ENCODE data around the gene SNCA.
A peak's percentile ranks its signal among the peaks of the same experiment; 100 is the strongest.

SNCA gene

GRCh38 chr4:89753601-89754066, 83.3 kb downstream of the SNCA start:
- TF ChIP-seq TOX (CRISPR knock-in tag; IDR thresholded peaks at IDR 0.05; ENCODE audit: borderline replicate concordance) (peak; percentile 91), ZNF8 (CRISPR knock-in tag; IDR thresholded peaks at IDR 0.05) (peak; percentile 48; the same call in 1 of the 2 replicates), ZFP3 (CRISPR knock-in tag; IDR thresholded peaks at IDR 0.05) (no peak), POU6F1 (CRISPR knock-in tag; IDR thresholded peaks at IDR 0.05; ENCODE audit: borderline replicate concordance, low read depth) (peak; percentile 96), TCF4 (CRISPR knock-in tag; IDR thresholded peaks at IDR 0.05; ENCODE audit: borderline replicate concordance) (peak; percentile 72), ZNF565 (CRISPR knock-in tag; conservative IDR thresholded peaks at IDR 0.05; ENCODE audit: low read depth) (0 out of 2 replicates have a peak, but pooled peaks have one; percentile 32), ESRRG (CRISPR knock-in tag; IDR thresholded peaks at IDR 0.05) (peak; percentile 54; the same call in 1 of the 2 replicates), ZC3H10 (CRISPR knock-in tag; IDR thresholded peaks at IDR 0.05) (peak; percentile 94), SNAI2 (CRISPR knock-in tag; IDR thresholded peaks at IDR 0.05) (peak; percentile 91), ISL1 (CRISPR knock-in tag; IDR thresholded peaks at IDR 0.05) (peak; percentile 98), OSR1 (CRISPR knock-in tag; IDR thresholded peaks at IDR 0.05) (no peak), CSDC2 (CRISPR knock-in tag; IDR thresholded peaks at IDR 0.05) (no peak), ARNTL (CRISPR knock-in tag; IDR thresholded peaks at IDR 0.05; ENCODE audit: borderline replicate concordance, low read depth) (no peak), PPARA (CRISPR knock-in tag; IDR thresholded peaks at IDR 0.05; ENCODE audit: borderline replicate concordance) (no peak), GLIS3 (CRISPR knock-in tag; IDR thresholded peaks at IDR 0.05) (no peak), RARB (CRISPR knock-in tag; IDR thresholded peaks at IDR 0.05) (peak; percentile 75; the same call in 1 of the 2 replicates), ZNF70 (CRISPR knock-in tag; IDR thresholded peaks at IDR 0.05) (no peak), BACH2 (CRISPR knock-in tag; IDR thresholded peaks at IDR 0.05; ENCODE audit: borderline replicate concordance) (no peak), ZFP30 (CRISPR knock-in tag; IDR thresholded peaks at IDR 0.05) (no peak)
- TF ChIP-seq, protein P1, sequence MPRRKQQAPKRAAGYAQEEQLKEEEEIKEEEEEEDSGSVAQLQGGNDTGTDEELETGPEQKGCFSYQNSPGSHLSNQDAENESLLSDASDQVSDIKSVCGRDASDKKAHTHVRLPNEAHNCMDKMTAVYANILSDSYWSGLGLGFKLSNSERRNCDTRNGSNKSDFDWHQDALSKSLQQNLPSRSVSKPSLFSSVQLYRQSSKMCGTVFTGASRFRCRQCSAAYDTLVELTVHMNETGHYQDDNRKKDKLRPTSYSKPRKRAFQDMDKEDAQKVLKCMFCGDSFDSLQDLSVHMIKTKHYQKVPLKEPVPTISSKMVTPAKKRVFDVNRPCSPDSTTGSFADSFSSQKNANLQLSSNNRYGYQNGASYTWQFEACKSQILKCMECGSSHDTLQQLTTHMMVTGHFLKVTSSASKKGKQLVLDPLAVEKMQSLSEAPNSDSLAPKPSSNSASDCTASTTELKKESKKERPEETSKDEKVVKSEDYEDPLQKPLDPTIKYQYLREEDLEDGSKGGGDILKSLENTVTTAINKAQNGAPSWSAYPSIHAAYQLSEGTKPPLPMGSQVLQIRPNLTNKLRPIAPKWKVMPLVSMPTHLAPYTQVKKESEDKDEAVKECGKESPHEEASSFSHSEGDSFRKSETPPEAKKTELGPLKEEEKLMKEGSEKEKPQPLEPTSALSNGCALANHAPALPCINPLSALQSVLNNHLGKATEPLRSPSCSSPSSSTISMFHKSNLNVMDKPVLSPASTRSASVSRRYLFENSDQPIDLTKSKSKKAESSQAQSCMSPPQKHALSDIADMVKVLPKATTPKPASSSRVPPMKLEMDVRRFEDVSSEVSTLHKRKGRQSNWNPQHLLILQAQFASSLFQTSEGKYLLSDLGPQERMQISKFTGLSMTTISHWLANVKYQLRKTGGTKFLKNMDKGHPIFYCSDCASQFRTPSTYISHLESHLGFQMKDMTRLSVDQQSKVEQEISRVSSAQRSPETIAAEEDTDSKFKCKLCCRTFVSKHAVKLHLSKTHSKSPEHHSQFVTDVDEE (CRISPR knock-in tag; IDR thresholded peaks at IDR 0.05), result peak; percentile 75
- TF ChIP-seq, protein P2, sequence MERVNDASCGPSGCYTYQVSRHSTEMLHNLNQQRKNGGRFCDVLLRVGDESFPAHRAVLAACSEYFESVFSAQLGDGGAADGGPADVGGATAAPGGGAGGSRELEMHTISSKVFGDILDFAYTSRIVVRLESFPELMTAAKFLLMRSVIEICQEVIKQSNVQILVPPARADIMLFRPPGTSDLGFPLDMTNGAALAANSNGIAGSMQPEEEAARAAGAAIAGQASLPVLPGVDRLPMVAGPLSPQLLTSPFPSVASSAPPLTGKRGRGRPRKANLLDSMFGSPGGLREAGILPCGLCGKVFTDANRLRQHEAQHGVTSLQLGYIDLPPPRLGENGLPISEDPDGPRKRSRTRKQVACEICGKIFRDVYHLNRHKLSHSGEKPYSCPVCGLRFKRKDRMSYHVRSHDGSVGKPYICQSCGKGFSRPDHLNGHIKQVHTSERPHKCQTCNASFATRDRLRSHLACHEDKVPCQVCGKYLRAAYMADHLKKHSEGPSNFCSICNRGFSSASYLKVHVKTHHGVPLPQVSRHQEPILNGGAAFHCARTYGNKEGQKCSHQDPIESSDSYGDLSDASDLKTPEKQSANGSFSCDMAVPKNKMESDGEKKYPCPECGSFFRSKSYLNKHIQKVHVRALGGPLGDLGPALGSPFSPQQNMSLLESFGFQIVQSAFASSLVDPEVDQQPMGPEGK (CRISPR knock-in tag; IDR thresholded peaks at IDR 0.05; ENCODE audit: borderline replicate concordance), result peak; percentile 92
- TF ChIP-seq, protein P3, sequence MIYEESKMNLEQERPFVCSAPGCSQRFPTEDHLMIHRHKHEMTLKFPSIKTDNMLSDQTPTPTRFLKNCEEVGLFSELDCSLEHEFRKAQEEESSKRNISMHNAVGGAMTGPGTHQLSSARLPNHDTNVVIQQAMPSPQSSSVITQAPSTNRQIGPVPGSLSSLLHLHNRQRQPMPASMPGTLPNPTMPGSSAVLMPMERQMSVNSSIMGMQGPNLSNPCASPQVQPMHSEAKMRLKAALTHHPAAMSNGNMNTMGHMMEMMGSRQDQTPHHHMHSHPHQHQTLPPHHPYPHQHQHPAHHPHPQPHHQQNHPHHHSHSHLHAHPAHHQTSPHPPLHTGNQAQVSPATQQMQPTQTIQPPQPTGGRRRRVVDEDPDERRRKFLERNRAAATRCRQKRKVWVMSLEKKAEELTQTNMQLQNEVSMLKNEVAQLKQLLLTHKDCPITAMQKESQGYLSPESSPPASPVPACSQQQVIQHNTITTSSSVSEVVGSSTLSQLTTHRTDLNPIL (CRISPR knock-in tag; IDR thresholded peaks at IDR 0.05; ENCODE audit: low read depth), result peak; percentile 95
- TF ChIP-seq, protein P4, sequence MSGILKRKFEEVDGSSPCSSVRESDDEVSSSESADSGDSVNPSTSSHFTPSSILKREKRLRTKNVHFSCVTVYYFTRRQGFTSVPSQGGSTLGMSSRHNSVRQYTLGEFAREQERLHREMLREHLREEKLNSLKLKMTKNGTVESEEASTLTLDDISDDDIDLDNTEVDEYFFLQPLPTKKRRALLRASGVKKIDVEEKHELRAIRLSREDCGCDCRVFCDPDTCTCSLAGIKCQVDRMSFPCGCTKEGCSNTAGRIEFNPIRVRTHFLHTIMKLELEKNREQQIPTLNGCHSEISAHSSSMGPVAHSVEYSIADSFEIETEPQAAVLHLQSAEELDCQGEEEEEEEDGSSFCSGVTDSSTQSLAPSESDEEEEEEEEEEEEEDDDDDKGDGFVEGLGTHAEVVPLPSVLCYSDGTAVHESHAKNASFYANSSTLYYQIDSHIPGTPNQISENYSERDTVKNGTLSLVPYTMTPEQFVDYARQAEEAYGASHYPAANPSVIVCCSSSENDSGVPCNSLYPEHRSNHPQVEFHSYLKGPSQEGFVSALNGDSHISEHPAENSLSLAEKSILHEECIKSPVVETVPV (CRISPR knock-in tag; IDR thresholded peaks at IDR 0.05), result peak; percentile 71; the same call in 1 of the 2 replicates

GRCh38 chr4:89752932-89753598, 83.9 kb downstream of the SNCA start:
- 0 out of 2 replicates have a peak, but pooled peaks have one; percentile 9 for TF ChIP-seq ZNF8 (CRISPR knock-in tag; IDR thresholded peaks at IDR 0.05)
- no peak for TF ChIP-seq POU6F1 (CRISPR knock-in tag; IDR thresholded peaks at IDR 0.05; ENCODE audit: borderline replicate concordance, low read depth)
- TF ChIP-seq BACH2 (CRISPR knock-in tag; IDR thresholded peaks at IDR 0.05; ENCODE audit: borderline replicate concordance), result no peak
- TF ChIP-seq ZFP30 (CRISPR knock-in tag; IDR thresholded peaks at IDR 0.05), result 0 out of 2 replicates have a peak, but pooled peaks have one; percentile 30
- TF ChIP-seq, protein P1 (CRISPR knock-in tag; IDR thresholded peaks at IDR 0.05), result peak; percentile 5; the same call in 1 of the 2 replicates
- TF ChIP-seq ARNTL (CRISPR knock-in tag; IDR thresholded peaks at IDR 0.05; ENCODE audit: borderline replicate concordance, low read depth), result no peak
- TF ChIP-seq PPARA (CRISPR knock-in tag; IDR thresholded peaks at IDR 0.05; ENCODE audit: borderline replicate concordance), result no peak
- peak; percentile 66 for TF ChIP-seq ZNF70 (CRISPR knock-in tag; IDR thresholded peaks at IDR 0.05)
- ATAC-seq, result peak; percentile 87

More at GRCh38 chr4:89753601-89754066, 83.3 kb downstream of the SNCA start:
- ATAC-seq, result peak; percentile 87

Measured in SK-N-SH treated with all-trans-retinoic acid at 6 μM for 48 hours (cell line).